Hepatocyte (in vitro differentiated cells): ENCODE measurements around the gene RAET1E.

Experiments
- CTCF ChIP-seq: fragments of 200-600 bp; sonication (generic); IDR thresholded peaks from 2 replicates; pipeline ENCODE4 v1.5.1; 2016; ENCODE audit warnings: antibody characterized with exemption, mild to moderate bottlenecking; ENCODE audit not compliant: poor library complexity
- EZH2 ChIP-seq: fragments of 200-600 bp; sonication (generic); IDR thresholded peaks from 2 replicates; pipeline ENCODE4 v1.6.1; 2016; ENCODE audit warnings: antibody characterized with exemption, mild to moderate bottlenecking, borderline replicate concordance

- TF ChIP-seq EZH2 (no peak), CTCF (no peak)
Observed at GRCh38 chr6:149881066-149881766, 16.7 kb downstream of the RAET1E start.
